ENCODE data around the gene CDC42EP3.
A peak's percentile ranks its signal among the peaks of the same experiment; 100 is the strongest.

CDC42EP3 gene

GRCh38 chr2:37656512-37657423 lies 14.7 kb downstream of the CDC42EP3 start:
- Histone ChIP-seq H4K20me1 (peaks cover 34 to 100% (median 96%) of the 10 kb centered on the region in 11 experiments; a peak in 20 of 22 replicates), H3K4me1 (peaks cover 58 to 100% (median 78%) of the 10 kb centered on the region in 10 experiments), H3K36me3 (peaks cover 0 to 86% (median 35%) of the 10 kb centered on the region in 11 experiments; a peak in 17 of 22 replicates), H3K9me3 (replicated peaks in 1 of 11) (0 out of 22 replicates have a peak, but pooled peaks cover 0 to 8% (median 0%) of the 10 kb centered on the region in 11 experiments), H3K4me2 (peak overlapping the region; percentile 71 to 97 (median 85)), H3K9ac (no peak overlapping the region), H3K4me3 (peak overlapping the region in 2 of 10 experiments; percentile 2 to 14; a peak in 2 of 20 replicates), H3K27me3 (no peaks in the 10 kb centered on the region), H3K27ac (peak overlapping the region in 4 of 11 experiments; percentile 28 to 61 (median 54); a peak in 7 of 22 replicates)
- no peak for TF ChIP-seq Cebpa-rat (IDR thresholded peaks at IDR 0.05)

GRCh38 chr2:37654932-37655841 lies 16.3 kb downstream of the CDC42EP3 start:
- Histone ChIP-seq H3K4me1 (peaks cover 58 to 100% (median 91%) of the 10 kb centered on the region in 10 experiments), H3K9ac (peak overlapping the region in 1 of 11 experiments; percentile 57; a peak in 2 of 22 replicates), H3K4me2 (peak overlapping the region; percentile 65 to 92 (median 85)), H3K4me3 (no peak overlapping the region), H3K36me3 (peaks cover 0 to 87% (median 33%) of the 10 kb centered on the region in 11 experiments; a peak in 17 of 22 replicates), H3K27me3 (no peaks in the 10 kb centered on the region), H4K20me1 (peaks cover 32 to 100% (median 96%) of the 10 kb centered on the region in 11 experiments; a peak in 20 of 22 replicates), H3K27ac (peak overlapping the region in 9 of 11 experiments; percentile 21 to 74 (median 56); a peak in 10 of 22 replicates), H3K9me3 (replicated peaks in 1 of 11) (peaks cover 0 to 11% (median 0%) of the 10 kb centered on the region in 11 experiments; a peak in 1 of 22 replicates)
- TF ChIP-seq Cebpa-rat (IDR thresholded peaks at IDR 0.05) = no peak

GRCh38 chr2:37654419-37654818 lies 17.0 kb downstream of the CDC42EP3 start:
- TF ChIP-seq Cebpa-rat (IDR thresholded peaks at IDR 0.05) = no peak
- Histone ChIP-seq H3K4me1 (peaks cover 58 to 100% (median 94%) of the 10 kb centered on the region in 10 experiments), H3K27me3 (no peaks in the 10 kb centered on the region), H3K27ac (peak overlapping the region; percentile 21 to 74 (median 56); a peak in 20 of 22 replicates), H4K20me1 (peaks cover 31 to 100% (median 96%) of the 10 kb centered on the region in 11 experiments; a peak in 20 of 22 replicates), H3K4me3 (peak overlapping the region in 3 of 10 experiments; percentile 25 to 32 (median 26); a peak in 2 of 20 replicates), H3K4me2 (peak overlapping the region; percentile 65 to 92 (median 85)), H3K9me3 (replicated peaks in 1 of 11) (peaks cover 0 to 13% (median 0%) of the 10 kb centered on the region in 11 experiments; a peak in 1 of 22 replicates), H3K36me3 (peaks cover 0 to 87% (median 33%) of the 10 kb centered on the region in 11 experiments; a peak in 19 of 22 replicates), H3K9ac (peak overlapping the region in 10 of 11 experiments; percentile 21 to 59 (median 46); a peak in 17 of 22 replicates)

GRCh38 chr2:37653805-37654378 lies 17.6 kb downstream of the CDC42EP3 start:
- Histone ChIP-seq H3K36me3 (peaks cover 0 to 87% (median 35%) of the 10 kb centered on the region in 11 experiments; a peak in 20 of 22 replicates), H3K4me3 (peak overlapping the region in 3 of 10 experiments; percentile 25 to 32 (median 26); a peak in 4 of 20 replicates), H3K27ac (peak overlapping the region; percentile 21 to 74 (median 56); a peak in 20 of 22 replicates), H3K4me1 (peaks cover 59 to 100% (median 96%) of the 10 kb centered on the region in 10 experiments), H3K9me3 (replicated peaks in 1 of 11) (peaks cover 0 to 15% (median 2%) of the 10 kb centered on the region in 11 experiments; a peak in 8 of 22 replicates), H3K27me3 (no peaks in the 10 kb centered on the region), H3K4me2 (peak overlapping the region; percentile 65 to 92 (median 85)), H3K9ac (peak overlapping the region; percentile 21 to 59 (median 42); a peak in 18 of 22 replicates), H4K20me1 (peaks cover 30 to 100% (median 92%) of the 10 kb centered on the region in 11 experiments; a peak in 20 of 22 replicates)
- no peak for TF ChIP-seq Cebpa-rat (IDR thresholded peaks at IDR 0.05)

GRCh38 chr2:37653093-37653492 lies 18.3 kb downstream of the CDC42EP3 start:
- H4K20me1 ChIP-seq = peaks cover 27 to 100% (median 90%) of the 10 kb centered on the region in 11 experiments; a peak in 19 of 22 replicates
- peak overlapping the region in 10 of 11 experiments; percentile 12 to 61 (median 46); a peak in 14 of 22 replicates for H3K9ac ChIP-seq
- H3K4me2 ChIP-seq = peak overlapping the region; percentile 65 to 92 (median 85)
- peak overlapping the region; percentile 21 to 74 (median 50); a peak in 21 of 22 replicates for H3K27ac ChIP-seq
- 0 out of 20 replicates have a peak overlapping the region, but pooled peaks of 1 of the 10 experiments have one; percentile 7 for H3K4me3 ChIP-seq
- H3K36me3 ChIP-seq = peaks cover 7 to 87% (median 36%) of the 10 kb centered on the region in 11 experiments
- H3K4me1 ChIP-seq = peaks cover 67 to 100% (median 96%) of the 10 kb centered on the region in 10 experiments
- no peak for TF ChIP-seq Cebpa-rat (IDR thresholded peaks at IDR 0.05)
- H3K9me3 ChIP-seq (replicated peaks in 1 of 11) = peaks cover 0 to 21% (median 10%) of the 10 kb centered on the region in 11 experiments; a peak in 16 of 22 replicates
- H3K27me3 ChIP-seq = no peaks in the 10 kb centered on the region

- H3K4me1 ChIP-seq = peaks cover 61 to 100% (median 94%) of the 10 kb centered on the region in 10 experiments
- H3K27ac ChIP-seq = peak overlapping the region in 2 of 11 experiments; percentile 60 to 72; a peak in 4 of 22 replicates
- no peak for TF ChIP-seq Cebpa-rat (IDR thresholded peaks at IDR 0.05)
- peaks cover 0 to 27% (median 19%) of the 10 kb centered on the region in 11 experiments; a peak in 16 of 22 replicates for H3K9me3 ChIP-seq (replicated peaks in 1 of 11)
- H3K4me3 ChIP-seq = no peak overlapping the region
- H3K27me3 ChIP-seq = no peaks in the 10 kb centered on the region
- H3K9ac ChIP-seq = no peak overlapping the region; a peak in 1 of 22 replicates
- peaks cover 24 to 100% (median 90%) of the 10 kb centered on the region in 11 experiments; a peak in 19 of 22 replicates for H4K20me1 ChIP-seq
- peaks cover 13 to 87% (median 44%) of the 10 kb centered on the region in 11 experiments for H3K36me3 ChIP-seq
- H3K4me2 ChIP-seq = peak overlapping the region; percentile 65 to 92 (median 85); a peak in 20 of 22 replicates
These were observed 19.2 kb downstream of the CDC42EP3 start for GRCh38 chr2:37652199-37652640.

GRCh38 chr2:37650548-37651093 lies 20.8 kb downstream of the CDC42EP3 start:
- H3K4me1 ChIP-seq = peaks cover 45 to 100% (median 88%) of the 10 kb centered on the region in 10 experiments
- no peak overlapping the region; a peak in 1 of 22 replicates for H3K27ac ChIP-seq
- peaks cover 17 to 98% (median 89%) of the 10 kb centered on the region in 11 experiments; a peak in 19 of 22 replicates for H4K20me1 ChIP-seq
- peak overlapping the region in 7 of 11 experiments; percentile 1 to 88 (median 80); a peak in 11 of 22 replicates for H3K4me2 ChIP-seq
- no peak overlapping the region for H3K4me3 ChIP-seq
- H3K36me3 ChIP-seq = peaks cover 19 to 89% (median 49%) of the 10 kb centered on the region in 11 experiments
- H3K9ac ChIP-seq = no peak overlapping the region
- H3K27me3 ChIP-seq = no peaks in the 10 kb centered on the region
- H3K9me3 ChIP-seq (replicated peaks in 1 of 11) = peaks cover 0 to 34% (median 21%) of the 10 kb centered on the region in 11 experiments; a peak in 16 of 22 replicates
- TF ChIP-seq Cebpa-rat (IDR thresholded peaks at IDR 0.05) = no peak
